SK-N-MC (cell line): ENCODE results near the gene CAMK1D.

Source experiments
- EZH2 ChIP-seq: fragments of 200-600 bp; sonication (generic); IDR thresholded peaks from one replicate; pipeline ENCODE4 v1.6.1; 2017; ENCODE audit warnings: antibody characterized with exemption
- FOXP2 ChIP-seq: optimal IDR thresholded peaks from 2 replicates; pipeline ENCODE3; 2011; ENCODE audit warnings: mild to moderate bottlenecking, moderate library complexity; ENCODE audit not compliant: insufficient read depth; ENCODE audit errors: extremely low read length, control extremely low read depth
- POLR2AphosphoS5 ChIP-seq: IDR thresholded peaks from 2 replicates; pipeline ENCODE4 v1.6.1; 2012; ENCODE audit warnings: mild to moderate bottlenecking, low read depth, low read length, borderline replicate concordance

DNA sequence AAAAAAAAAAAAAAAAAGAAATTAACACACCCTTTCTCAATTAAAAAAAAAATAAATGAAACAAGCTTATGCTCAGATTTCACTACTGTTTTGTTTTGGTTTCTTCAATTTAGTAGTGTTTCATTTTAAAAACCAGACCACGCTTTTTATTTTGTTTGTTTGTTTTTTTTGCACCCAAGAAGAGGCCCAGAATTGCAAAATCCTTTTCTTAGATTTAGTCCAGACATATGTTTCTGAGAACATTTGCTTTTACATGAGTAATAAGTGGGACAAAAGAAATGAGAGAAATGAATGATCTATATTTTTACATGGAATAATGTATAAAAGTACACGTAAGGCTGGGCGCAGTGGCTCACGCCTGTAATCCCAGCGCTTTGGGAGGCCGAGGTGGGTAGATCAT, 34.5 kb upstream of the CAMK1D start:
- no peak for TF ChIP-seq POLR2AphosphoS5
- TF ChIP-seq EZH2, result no peak
- no peak for TF ChIP-seq FOXP2
